ENCODE results near the gene CDH5.

- TF ChIP-seq POLR2AphosphoS5 (IDR thresholded peaks at IDR 0.05) (no peak), POLR2A (IDR thresholded peaks at IDR 0.05) (no peak), EP300 (IDR thresholded peaks at IDR 0.05; ENCODE audit: low read depth) (no peak)
Observed at GRCh38 chr16:66369055-66369592, 2.6 kb downstream of the CDH5 start.

Data from transverse colon (tissue), 3 donors.